ENCODE measurements around the gene EFHD1.

DNA sequence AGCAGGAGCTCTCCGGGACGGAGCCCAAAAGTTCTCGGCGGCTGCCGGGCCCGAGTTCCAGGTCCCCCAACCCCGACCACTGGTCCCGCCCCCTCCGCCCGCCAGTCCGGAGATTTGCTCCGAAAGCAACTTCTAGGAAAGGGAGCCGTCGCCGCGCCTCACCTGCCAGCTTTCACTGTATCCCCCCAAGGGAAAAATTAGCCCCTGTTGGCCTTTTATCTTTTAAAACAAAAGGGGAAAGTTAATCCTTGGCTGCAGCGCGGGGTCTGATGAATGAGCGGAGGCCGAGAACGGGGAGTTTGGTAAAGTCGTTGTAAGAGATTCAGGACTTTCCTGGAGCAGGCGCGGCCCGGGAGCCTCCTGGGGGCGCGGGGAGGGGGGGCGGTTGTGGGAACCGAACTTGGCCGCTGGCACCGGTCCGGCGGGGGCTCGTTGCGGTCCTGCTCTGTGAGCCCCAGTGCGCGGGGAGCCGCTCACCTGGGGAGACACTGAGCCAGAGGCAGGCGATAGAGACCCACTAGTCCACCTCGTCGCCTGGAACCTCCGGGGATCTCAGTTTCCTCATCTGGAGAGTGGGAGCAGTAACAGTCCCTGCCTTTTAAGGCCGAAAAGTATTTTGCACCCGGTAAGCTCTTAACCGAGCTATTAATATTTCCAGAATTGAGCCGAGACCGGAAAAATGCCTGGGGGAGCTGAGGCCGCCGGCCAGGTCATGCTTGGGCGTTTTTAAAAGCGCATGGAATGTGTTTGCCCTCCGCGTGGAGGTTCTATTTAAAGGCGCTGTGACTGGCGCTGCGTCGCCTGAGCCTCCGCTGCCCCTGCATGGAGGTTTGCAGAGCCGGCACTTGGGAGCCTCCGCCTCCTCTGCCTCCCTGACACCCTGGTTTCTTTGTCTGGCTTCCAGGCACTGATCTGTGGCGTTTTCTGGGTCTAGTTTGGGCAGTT lies 1.1 kb downstream of the EFHD1 start:
- TF ChIP-seq, protein P1, sequence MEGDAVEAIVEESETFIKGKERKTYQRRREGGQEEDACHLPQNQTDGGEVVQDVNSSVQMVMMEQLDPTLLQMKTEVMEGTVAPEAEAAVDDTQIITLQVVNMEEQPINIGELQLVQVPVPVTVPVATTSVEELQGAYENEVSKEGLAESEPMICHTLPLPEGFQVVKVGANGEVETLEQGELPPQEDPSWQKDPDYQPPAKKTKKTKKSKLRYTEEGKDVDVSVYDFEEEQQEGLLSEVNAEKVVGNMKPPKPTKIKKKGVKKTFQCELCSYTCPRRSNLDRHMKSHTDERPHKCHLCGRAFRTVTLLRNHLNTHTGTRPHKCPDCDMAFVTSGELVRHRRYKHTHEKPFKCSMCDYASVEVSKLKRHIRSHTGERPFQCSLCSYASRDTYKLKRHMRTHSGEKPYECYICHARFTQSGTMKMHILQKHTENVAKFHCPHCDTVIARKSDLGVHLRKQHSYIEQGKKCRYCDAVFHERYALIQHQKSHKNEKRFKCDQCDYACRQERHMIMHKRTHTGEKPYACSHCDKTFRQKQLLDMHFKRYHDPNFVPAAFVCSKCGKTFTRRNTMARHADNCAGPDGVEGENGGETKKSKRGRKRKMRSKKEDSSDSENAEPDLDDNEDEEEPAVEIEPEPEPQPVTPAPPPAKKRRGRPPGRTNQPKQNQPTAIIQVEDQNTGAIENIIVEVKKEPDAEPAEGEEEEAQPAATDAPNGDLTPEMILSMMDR (IDR thresholded peaks at IDR 0.05 in 8 of 11, conservative IDR thresholded peaks at IDR 0.05 in 3 of 11): no peak
- TF ChIP-seq POLR2A (IDR thresholded peaks at IDR 0.05): no peak
